SKM-1 treated with dmso at 0.1 percent for 144 hours (cell line): Measurements from ENCODE around the gene RNU6-9.
"Not testable (repeated sequence)": the region's sequence is repeated elsewhere in the genome, so short reads cannot be mapped to it uniquely, and the experiment has no call there.

Experiments
- DNase-seq: peaks from one replicate; lab custom pipeline; 2025; ENCODE audit not compliant: unreplicated experiment; lab: John Stamatoyannopoulos, UW

The RNU6-9 gene

DNA sequence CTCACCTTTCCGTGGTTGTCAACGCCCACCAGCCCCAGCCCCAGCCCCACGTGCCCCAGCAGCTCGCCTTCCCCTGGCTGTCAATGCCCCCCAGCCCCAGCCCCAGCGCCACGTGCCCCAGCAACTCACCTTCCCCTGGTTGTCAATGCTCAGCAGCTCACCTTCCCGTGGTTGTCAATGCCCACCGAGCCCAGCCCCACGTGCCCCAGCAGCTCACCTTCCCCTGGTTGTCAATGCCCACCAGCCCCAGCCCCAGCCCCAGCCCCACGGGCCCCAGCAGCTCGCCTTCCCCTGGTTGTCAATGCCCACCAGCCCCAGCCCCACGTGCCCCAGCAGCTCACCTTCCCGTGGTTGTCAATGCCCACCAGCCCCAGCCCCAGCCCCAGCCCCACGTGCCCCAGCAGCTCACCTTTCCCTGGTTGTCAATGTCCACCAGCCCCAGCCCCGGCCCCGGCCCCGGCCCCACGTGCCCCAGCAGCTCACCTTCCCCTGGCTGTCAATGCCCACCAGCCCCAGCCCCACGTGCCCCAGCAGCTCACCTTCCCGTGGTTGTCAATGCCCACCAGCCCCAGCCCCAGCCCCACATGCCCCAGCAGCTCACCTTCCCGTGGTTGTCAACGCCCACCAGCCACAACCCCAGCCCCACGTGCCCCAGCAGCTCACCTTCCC, 15.2 kb upstream of the RNU6-9 start:
- DNase-seq = not testable (repeated sequence)

DNA sequence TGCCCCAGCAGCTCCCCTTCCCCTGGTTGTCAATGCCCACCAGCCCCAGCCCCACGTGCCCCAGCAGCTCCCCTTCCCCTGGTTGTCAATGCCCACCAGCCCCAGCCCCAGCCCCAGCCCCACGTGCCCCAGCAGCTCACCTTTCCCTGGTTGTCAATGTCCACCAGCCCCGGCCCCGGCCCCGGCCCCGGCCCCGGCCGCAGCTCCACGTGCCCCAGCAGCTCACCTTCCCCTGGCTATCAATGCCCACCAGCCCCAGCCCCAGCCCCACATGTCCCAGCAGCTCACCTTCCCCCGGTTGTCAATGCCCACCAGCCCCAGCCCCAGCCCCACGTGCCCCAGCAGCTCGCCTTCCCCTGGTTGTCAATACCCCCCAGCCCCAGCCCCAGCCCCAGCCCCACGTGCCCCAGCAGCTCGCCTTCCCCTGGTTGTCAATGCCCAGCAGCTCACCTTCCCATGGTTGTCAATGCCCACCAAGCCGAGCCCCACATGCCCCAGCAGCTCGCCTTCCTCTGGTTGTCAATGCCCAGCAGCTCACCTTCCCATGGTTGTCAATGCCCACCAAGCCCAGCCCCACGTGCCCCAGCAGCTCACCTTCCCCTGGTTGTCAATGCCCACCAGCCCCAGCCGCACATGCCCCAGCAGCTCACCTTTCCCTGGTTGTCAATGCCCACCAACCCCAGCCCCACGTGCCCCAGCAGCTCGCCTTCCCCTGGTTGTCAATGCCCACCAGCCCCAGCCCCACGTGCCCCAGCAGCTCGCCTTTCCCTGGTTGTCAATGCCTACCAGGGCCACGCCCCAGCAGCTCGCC, 14.3 kb upstream of the RNU6-9 start:
- not testable (repeated sequence) for DNase-seq

DNA sequence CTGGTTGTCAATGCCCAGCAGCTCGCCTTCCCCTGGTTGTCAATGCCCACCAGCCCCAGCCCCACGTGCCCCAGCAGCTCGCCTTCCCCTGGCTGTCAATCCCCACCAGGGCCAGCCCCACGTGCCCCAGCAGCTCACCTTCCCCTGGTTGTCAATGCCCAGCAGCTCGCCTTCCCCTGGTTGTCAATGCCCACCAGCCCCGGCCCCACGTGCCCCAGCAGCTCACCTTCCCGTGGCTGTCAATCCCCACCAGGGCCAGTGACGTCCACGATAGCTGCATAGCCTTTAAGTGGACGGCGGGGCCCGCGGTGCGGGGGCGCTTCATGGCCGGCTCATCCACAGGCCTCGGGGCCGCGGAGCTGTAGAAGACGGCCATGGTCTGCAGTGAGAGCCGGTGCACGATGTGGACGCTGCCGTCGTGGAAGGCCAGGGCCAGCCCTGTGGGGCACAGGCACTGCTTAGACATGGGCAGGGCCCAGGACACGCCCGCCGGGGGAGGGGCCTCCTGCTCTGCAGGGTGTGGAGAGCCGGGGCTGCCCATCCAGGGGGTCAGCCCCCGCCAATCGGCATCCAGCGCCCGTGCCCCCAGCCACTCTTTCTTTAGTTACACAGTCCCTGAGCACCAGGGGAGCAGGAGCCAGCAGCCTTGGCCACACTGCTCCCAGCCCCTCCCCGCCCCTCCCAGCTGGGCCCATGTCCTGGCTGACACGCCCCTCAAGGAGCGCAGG, 13.4 kb upstream of the RNU6-9 start:
- DNase-seq = no peak

DNA sequence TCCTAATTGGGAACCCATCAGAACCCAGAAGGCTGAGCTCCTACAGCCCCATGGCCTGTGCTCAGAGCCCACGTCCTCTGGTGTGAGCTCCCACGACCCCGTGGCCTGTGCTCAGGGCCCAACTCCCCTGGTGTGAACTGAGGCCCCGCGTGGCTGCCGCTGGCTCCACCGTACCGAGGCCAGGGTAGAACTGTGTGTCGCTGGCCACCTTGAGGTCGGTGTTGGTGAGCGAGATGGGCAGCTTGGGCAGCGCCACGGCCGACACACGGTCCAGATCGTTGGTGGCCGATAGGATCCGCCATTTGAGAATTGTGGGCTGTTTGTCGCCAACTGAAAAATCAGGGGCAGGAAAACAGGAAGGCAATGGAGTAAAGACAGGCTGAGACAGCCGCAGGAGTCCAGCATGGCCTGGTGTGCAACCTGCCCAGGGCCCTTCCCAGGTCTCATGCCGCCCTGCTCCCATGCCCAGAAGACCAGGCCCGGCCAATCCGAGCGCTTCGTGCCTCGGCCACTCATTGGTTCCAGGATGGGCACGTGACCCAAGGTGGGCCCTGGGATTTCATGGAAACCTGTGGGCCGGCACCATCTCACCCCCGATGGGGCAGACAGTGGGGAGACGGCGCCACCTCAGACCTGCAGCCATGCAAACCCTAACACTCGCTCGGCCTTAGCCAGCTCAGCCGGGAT, 11.8 kb upstream of the RNU6-9 start:
- DNase-seq = no peak

DNA sequence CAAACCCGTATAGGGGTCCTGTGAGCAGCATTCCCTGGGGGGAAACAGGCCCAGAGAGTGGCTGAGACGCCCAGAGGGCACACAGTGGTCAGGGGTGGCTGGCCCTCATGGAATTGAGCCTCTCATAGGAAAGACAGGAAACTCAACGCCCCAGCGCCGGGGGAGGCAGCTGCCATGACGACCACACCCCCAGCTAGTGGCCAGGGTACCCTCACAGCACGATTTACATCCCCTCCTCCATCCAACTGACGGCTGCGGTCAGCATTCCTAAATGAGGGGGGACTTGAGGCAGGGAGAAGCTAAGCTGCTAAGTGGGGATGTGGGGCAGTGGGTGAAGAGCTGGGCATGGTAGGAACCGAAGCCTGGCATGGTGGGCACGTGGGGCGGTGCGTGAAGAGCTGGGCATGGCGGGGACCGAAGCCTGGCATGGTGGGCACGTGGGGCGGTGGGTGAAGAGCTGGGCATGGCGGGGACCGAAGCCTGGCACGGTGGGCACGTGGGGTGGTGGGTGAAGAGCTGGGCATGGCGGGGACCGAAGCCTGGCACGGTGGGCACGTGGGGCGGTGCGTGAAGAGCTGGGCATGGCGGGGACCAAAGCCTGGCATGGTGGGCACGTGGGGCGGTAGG, 10.3 kb upstream of the RNU6-9 start:
- DNase-seq = no peak

DNA sequence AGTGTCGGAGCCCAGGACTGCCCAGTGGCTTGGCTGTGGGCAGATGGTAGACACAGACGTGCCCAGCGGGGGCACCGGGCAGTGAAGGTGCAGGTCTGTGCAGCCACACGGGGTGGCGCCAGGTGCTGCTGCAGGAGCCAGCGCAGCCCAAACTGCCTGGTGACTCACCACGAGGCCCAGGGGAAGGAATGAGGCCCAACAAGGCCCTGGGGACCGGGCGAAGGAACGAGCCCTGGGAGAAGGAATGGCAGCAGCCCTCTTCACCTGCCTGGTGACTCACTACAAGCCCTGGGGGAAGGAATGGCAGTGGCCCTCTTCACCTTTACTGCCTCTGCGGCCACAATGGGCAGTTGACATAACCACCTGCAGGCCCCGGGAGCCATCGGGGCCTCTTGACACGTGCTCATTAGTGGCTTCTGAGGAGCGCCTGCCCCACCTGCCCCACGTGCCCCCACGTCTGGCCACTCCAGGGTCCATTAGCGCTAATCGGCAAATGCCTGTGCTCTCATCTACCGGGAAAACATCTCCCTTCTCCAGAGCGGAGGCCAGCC, 9.5 kb upstream of the RNU6-9 start:
- no peak for DNase-seq

DNA sequence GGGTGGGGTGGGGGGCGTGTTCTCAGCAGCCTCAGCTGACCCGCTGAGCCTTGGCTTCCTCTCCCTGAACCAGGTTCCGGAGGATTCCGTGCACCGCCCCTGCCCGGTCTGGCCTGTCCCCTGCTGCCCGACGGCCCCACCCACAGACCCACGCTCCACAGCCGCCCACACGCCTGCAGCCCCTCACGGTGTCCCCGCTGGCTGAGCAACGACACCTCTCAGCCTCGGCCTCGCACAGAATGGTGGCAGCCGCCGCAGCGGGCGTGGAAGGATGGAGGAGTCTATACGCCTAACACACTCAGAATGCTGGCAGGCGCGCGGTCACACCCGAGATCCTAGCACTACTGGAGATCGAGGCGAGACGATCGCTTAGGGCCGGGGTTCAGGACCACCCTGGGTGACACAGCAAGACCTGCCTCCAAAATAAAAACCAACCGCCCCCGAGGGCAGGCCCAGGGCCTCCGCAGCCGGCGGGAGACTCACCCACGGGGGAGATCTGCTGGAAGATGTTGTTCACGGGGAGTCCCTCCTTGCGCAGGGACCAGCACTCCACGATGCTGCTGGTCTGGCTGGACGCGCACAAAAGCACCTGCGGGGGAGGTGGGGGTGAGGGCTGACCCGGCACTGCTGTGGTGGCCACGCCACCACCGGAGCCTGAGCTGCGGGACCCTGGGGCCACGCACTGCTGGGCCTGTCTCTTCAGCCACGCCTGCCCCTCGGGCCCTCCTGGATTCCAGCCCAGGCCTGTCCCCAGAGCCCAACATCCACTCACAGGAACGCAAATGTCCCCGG, 8.7 kb upstream of the RNU6-9 start:
- no peak for DNase-seq

DNA sequence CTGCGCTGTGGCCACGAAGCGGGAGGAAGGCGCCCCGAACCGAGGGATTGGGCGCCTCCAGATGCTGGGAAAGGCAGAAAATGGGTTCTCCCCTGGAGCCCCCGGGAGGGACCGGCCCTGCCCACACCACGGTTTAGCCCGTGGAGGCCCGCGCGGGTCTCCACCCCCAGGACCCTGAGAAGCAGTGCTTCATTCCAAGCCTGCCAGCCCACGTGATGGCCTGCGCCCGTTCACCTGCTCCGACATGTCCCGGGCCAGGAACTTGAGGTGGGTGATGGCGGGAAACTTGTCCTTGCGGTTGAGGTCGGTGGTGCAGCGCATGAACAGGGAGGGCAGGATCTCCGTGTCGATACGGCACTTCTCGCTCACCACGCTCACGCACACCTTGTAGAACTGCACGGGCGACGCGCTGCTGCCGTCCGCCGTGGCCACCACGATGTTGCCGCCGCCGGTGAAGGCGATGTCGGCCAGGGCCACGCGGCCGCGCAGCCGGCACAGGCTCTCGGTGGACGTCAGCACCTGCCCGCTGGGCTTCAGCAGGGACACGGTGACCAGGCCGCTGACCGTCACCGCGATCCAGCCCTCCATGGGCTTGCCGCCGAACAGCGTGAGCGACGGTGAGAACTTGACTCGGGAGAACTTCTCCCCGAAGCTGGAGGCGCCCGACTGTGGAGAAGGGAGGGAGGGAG, 7.6 kb upstream of the RNU6-9 start:
- no peak for DNase-seq

DNA sequence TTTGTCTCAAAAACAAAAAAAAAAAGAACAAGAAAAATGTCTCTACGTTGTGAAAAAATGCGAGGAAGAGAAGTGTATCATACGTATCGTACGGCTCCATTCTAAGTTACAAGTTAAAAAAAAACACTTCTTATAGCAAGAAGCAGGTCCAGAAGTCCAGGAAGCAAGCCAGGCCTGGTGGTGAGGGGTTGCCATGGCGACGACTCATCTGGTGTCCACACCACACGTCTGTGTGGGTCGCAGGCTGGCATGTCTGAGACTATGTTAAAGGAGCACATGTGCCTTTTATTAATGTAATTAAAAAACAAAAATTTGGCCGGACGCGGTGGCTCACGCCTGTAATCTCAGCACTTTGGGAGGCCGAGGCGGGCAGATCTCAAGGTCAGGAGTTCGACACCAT, 6.2 kb upstream of the RNU6-9 start:
- no peak for DNase-seq

DNA sequence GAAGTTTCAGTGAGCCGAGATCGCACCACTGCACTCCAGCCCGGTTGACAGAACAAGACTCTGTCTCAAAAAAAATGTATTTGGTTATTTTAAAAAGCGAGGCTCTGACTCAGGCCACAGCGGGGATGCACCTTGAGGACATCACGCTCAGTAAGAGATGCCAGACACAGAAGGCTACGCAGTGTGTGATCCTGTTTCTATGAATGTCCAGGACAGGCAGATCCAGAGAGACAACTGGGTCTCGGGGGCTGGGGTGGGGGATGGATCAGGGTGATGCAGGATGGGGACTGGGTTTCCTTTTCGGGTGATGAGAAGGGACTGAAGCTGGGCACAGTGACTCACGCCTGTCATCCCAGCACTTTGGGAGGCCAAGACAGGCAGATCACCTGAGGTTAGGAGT, 5.7 kb upstream of the RNU6-9 start:
- no peak for DNase-seq

DNA sequence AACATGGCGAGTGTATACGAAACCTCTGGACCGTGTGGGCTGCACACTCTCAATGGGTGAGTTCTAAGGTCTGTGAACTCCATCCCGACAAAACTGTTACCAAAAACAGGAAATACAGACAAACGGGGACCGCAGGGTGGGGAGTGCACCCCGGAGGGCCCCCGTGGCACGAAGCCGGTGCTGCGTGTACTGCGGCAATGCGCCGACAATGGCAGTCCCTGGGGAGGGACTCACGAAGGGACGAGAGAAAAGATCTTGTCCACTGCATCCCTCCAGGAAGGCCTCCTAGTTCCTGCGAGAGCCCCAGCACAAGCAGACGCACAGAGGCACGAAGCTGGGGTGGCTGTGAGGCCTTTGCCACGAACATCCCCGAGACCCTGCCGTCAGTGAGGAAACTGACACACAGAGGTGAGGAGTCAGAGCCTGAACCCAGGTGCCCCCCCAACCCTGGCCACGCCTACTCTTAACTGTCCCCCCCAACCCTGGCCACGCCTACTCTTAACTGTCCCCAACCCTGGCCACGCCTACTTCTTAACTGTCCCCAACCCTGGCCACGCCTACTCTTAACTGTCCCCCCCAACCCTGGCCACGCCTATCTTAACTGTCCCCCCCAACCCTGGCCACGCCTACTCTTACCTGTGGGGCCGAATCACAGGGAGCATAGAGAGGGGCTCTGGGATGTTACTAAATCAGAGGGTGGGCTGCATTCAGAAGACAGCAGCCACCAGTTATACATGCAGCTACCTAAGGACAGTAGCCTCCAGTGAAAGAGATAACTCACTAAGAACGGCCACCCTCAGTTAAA, 4.5 kb upstream of the RNU6-9 start:
- no peak for DNase-seq

DNA sequence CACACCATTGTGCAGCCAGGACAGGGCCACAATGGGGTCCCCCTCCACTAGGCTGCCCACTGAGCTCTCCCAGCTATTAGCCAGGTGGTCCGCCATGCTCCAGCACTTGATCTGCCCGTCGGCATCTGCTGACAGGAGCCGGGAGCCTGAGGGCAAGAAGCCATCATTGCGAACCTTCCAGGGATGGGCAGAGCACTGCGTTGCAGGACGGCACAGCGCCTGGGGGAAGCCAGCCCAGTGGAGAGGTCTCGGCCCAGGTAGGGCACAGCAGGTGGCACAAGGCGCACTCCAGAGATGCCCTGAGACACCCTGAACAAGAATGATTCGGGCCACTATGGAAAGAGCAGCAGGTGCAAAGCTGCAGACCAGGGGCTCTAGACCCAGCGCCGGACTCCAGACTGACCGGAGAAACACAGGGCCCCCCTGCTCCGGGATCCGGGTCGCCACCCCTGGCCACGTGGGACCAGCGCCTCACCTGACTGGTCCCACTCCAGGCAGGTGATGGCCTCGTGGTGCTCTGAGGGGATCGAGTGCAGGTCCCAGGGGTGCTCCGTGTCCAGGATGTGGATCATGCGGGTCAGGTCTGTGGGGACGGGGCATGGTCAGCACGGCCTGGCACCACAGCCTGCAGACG, 3.5 kb upstream of the RNU6-9 start:
- no peak for DNase-seq

DNA sequence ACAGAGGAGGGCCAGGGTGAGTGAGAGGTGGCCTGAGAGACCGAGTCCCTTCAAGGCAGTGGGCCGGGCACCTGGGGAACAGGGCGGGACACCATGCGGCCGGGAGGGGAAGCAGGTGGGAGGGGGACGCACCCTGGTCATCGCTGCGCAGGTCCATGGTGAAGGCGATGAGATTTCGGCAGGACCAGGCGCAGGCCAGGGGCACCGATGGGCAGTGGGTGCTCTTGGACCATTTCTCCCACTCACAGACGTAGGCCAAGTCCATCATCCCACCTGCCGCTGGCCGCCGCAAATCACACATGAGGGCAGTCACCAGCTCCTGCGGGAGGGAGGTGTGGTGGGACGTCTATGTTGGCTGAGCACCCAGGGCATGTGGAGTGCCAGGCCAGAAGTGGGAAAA, 2.5 kb upstream of the RNU6-9 start:
- DNase-seq = no peak

DNA sequence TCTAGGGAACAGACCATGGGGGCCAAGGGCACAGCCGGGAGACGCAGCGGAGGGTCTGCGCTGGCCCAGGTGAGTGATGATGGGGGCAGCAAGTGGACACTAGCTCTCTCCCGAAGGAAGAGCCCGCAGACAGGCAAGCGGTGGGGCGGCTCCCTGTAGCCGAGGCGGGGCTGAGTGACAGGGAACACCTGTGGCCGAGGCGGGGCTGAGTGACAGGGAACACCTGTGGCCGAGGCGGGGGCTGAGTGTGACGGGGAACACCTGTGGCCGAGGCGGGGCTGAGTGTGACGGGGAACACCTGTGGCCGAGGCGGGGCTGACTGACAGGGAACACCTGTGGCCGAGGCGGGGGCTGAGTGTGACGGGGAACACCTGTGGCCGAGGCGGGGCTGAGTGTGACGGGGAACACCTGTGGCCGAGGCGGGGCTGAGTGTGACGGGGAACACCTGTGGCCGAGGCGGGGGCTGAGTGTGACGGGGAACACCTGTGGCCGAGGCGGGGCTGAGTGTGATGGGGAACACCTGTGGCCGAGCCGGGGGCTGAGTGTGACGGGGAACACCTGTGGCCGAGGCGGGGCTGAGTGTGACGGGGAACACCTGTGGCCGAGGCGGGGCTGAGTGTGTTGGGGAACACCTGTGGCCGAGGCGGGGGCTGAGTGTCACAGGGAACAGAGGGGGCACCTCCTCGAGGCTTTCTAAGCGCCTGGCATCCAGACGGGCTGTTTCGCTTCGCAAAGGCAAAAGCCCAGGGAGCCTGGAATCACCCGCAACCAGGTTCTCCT, 1.7 kb upstream of the RNU6-9 start:
- not testable (repeated sequence) for DNase-seq

DNA sequence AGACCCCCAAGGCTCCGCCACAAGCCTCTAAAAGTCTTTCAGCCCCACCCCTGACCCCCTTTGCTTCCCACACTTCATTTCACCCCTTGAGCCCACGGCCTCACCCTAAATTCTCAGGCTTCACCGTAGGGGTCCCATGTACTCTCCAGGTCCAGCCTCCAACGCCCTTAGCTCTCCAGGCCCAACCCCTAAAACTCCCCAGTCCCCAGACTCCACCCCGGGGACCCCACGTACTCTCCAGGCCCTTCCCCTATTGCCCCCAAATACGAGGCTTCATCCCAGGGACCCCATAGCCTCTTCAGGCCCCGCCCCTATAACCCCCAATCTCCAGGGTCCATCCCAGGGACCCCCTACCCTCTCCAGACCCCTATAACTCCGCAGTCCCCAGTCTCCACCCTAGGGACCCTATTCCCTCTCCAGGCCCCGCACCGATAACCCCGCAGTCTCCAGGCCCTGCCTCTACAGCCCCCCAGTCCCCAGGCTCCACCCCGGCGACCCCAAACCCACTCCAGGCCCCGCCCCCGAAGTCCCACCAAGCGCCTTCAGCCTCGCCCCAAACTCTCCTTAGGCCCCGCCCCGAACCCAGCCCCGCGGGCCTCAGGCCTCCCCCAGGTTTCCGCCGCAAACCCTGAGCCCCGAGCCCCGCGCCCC, 916 bp upstream of the RNU6-9 start:
- DNase-seq = no peak

DNA sequence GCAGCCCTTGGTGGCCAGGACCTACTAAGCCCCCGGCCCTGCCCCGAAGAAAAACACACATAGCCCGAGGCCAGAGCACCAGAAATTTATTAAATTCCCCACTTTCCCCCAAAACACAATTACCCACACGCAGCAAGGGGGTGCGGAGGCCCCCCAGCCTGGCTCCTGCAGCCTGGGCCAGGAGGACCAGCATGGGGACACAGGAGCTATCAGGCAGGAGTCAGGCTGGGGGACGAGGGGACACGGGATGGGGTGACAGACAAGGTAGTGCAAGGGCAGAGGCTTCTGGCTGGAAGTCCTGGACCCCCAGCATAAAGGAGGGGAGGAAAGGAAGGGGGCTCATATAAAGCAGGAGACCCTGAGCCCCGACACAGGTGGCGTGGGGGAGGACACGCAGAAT, 3.1 kb downstream of the RNU6-9 start:
- DNase-seq = no peak

DNA sequence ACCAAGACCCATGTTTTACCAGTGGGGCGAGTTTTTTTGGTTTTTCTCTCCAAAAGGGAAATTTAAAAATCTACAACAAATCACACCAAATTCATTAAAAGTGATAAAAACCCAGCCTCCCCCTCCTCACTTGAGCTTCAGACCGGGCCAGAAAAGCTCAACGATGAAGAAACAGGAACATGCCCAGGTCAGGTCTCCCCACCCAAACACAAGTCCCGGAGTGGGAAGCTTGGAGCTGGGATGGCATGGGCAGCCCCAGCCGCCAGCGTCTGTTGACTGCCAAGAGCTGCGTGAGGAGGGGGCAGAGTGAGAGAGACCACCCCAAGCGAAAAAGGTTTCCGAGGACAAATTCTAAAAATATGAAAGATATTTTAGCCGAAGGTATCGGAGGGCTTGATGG, 3.7 kb downstream of the RNU6-9 start:
- no peak for DNase-seq
